Mesendoderm (in vitro differentiated cells): ENCODE results near the gene VDAC1.

Experiments
- DNase-seq: peaks from one replicate; pipeline ENCODE4 v3.0.0; 2013
- H2AK5ac ChIP-seq: 2 replicates; pipeline ENCODE4 v1.6.1; 2013; ENCODE audit warnings: low read length, inconsistent platforms
- H2BK120ac ChIP-seq: 2 replicates; pipeline ENCODE4 v1.6.1; 2013; ENCODE audit warnings: low read depth, mild to moderate bottlenecking, low read length, moderate library complexity, mixed read lengths
- H2BK15ac ChIP-seq: replicated peaks from 2 replicates; pipeline ENCODE4 v1.6.1; 2013; ENCODE audit warnings: low read depth, mild to moderate bottlenecking, moderate library complexity
- H2BK5ac ChIP-seq: 2 replicates; pipeline ENCODE4 v1.6.1; 2013; ENCODE audit warnings: low read length, inconsistent platforms
- H3K18ac ChIP-seq: 2 replicates; pipeline ENCODE4 v1.6.1; 2013; ENCODE audit warnings: mild to moderate bottlenecking, low read length, mixed read lengths
- H3K23ac ChIP-seq: one replicate; pipeline ENCODE4 v1.6.1; 2013; ENCODE audit warnings: low read length
- H3K27ac ChIP-seq: 2 replicates; pipeline ENCODE4 v1.5.1; 2013; ENCODE audit warnings: low read depth, mild to moderate bottlenecking, inconsistent platforms, low read length, moderate library complexity
- H3K27me3 ChIP-seq: 2 replicates; pipeline ENCODE4 v1.6.1; 2013; ENCODE audit warnings: low read length, control low read depth, mild to moderate bottlenecking, inconsistent platforms; ENCODE audit not compliant: insufficient read depth, poor library complexity
- H3K36me3 ChIP-seq: 2 replicates; pipeline ENCODE4 v1.6.1; 2013; ENCODE audit warnings: low read length, inconsistent platforms; ENCODE audit not compliant: control insufficient read depth, insufficient read depth
- H3K4ac ChIP-seq: one replicate; pipeline ENCODE4 v1.6.1; 2013; ENCODE audit warnings: low read depth, mild to moderate bottlenecking, low read length, moderate library complexity
- H3K4me1 ChIP-seq: 2 replicates; pipeline ENCODE4 v1.6.1; 2013; ENCODE audit warnings: low read depth, low read length, inconsistent platforms; ENCODE audit not compliant: control insufficient read depth
- H3K4me2 ChIP-seq: 2 replicates; pipeline ENCODE4 v1.6.1; 2013; ENCODE audit warnings: low read length
- H3K4me3 ChIP-seq: 2 replicates; pipeline ENCODE4 v1.5.1; 2013; ENCODE audit warnings: mild to moderate bottlenecking, low read length
- H3K56ac ChIP-seq: one replicate; pipeline ENCODE4 v1.6.1; 2013; ENCODE audit warnings: low read length
- H3K79me1 ChIP-seq: 2 replicates; pipeline ENCODE4 v1.6.1; 2013; ENCODE audit warnings: low read length, inconsistent platforms
- H3K79me2 ChIP-seq: 2 replicates; pipeline ENCODE4 v1.6.1; 2013; ENCODE audit warnings: mild to moderate bottlenecking, low read length; ENCODE audit not compliant: control insufficient read depth, insufficient read depth
- H3K9ac ChIP-seq: 2 replicates; pipeline ENCODE4 v1.6.1; 2013; ENCODE audit warnings: low read length, inconsistent platforms
- H4K5ac ChIP-seq: one replicate; pipeline ENCODE4 v1.6.1; 2013; ENCODE audit warnings: low read length
- H4K8ac ChIP-seq: one replicate; pipeline ENCODE4 v1.6.1; 2013; ENCODE audit warnings: low read depth, mild to moderate bottlenecking, control low read depth, low read length, moderate library complexity
- WGBS: extraction: QIAGEN DNeasy Blood & Tissue Kit; methylation state at CpG from one replicate; pipeline ENCODE4 v1.1.7; 2013; ENCODE audit warnings: low lambda C conversion rate, missing lambda C conversion rate; ENCODE audit not compliant: insufficient coverage; ENCODE audit errors: extremely low coverage; 5-methylcytosine and 5-hydroxymethylcytosine counted together

Gene VDAC1

GRCh38 chr5:133992429-133993155, 12.2 kb downstream of the VDAC1 start:
- H3K4me3 ChIP-seq: no peak overlapping the region
- peaks cover 10% of the 10 kb centered on the region for H3K4me1 ChIP-seq
- H3K79me1 ChIP-seq: peaks cover 22% of the 10 kb centered on the region
- H3K27me3 ChIP-seq: no peaks in the 10 kb centered on the region
- no peak overlapping the region for H3K18ac ChIP-seq
- H3K4ac ChIP-seq: no peak overlapping the region
- no peak overlapping the region for H4K5ac ChIP-seq
- H3K79me2 ChIP-seq: peaks cover 72% of the 10 kb centered on the region
- H3K23ac ChIP-seq: no peak overlapping the region
- H3K36me3 ChIP-seq: peaks cover 14% of the 10 kb centered on the region
- H3K56ac ChIP-seq: no peak overlapping the region
- no peak overlapping the region for H3K9ac ChIP-seq
- WGBS: no CpG with 5 or more reads among the region's 8 CpGs
- H2BK15ac ChIP-seq: no peak overlapping the region
- no peak overlapping the region for H3K27ac ChIP-seq
- no peak for DNase-seq
- no peak overlapping the region for H2BK5ac ChIP-seq
- no peak overlapping the region for H4K8ac ChIP-seq
- no peak overlapping the region for H3K4me2 ChIP-seq
- H2AK5ac ChIP-seq: no peak overlapping the region
- no peak overlapping the region for H2BK120ac ChIP-seq

- Histone ChIP-seq H4K5ac (no peak overlapping the region), H2AK5ac (no peak overlapping the region), H2BK5ac (no peak overlapping the region), H3K56ac (no peak overlapping the region), H3K36me3 (peaks cover 14% of the 10 kb centered on the region), H2BK15ac (no peak overlapping the region), H3K9ac (no peak overlapping the region), H3K4me1 (peaks cover 9% of the 10 kb centered on the region), H3K4ac (no peak overlapping the region), H3K79me2 (peaks cover 61% of the 10 kb centered on the region), H4K8ac (no peak overlapping the region), H3K4me3 (no peak overlapping the region), H3K23ac (no peak overlapping the region), H3K27me3 (no peaks in the 10 kb centered on the region), H3K79me1 (peaks cover 22% of the 10 kb centered on the region), H3K27ac (no peak overlapping the region), H3K18ac (no peak overlapping the region), H3K4me2 (no peak overlapping the region), H2BK120ac (no peak overlapping the region)
- WGBS: no CpG with 5 or more reads among the region's 5 CpGs
- no peak for DNase-seq
These were observed 13.4 kb downstream of the VDAC1 start for GRCh38 chr5:133991171-133991910.

GRCh38 chr5:133990396-133990795, 14.4 kb downstream of the VDAC1 start:
- Histone ChIP-seq H4K8ac (no peak overlapping the region), H3K18ac (no peak overlapping the region), H2BK15ac (no peak overlapping the region), H4K5ac (no peak overlapping the region), H3K56ac (no peak overlapping the region), H3K23ac (no peak overlapping the region), H3K4me2 (no peak overlapping the region), H3K9ac (no peak overlapping the region), H2AK5ac (no peak overlapping the region), H2BK120ac (no peak overlapping the region), H3K79me1 (peaks cover 18% of the 10 kb centered on the region), H3K36me3 (peaks cover 16% of the 10 kb centered on the region), H3K4me3 (no peak overlapping the region), H3K27ac (no peak overlapping the region), H3K27me3 (no peaks in the 10 kb centered on the region), H3K4me1 (peaks cover 2% of the 10 kb centered on the region), H3K79me2 (peaks cover 53% of the 10 kb centered on the region), H2BK5ac (no peak overlapping the region), H3K4ac (no peak overlapping the region)
- DNase-seq: no peak
- WGBS: no CpG with 5 or more reads among the region's 6 CpGs

- Histone ChIP-seq H3K4me3 (no peak overlapping the region), H4K8ac (no peak overlapping the region), H3K56ac (no peak overlapping the region), H3K4me2 (no peak overlapping the region), H3K79me1 (peaks cover 13% of the 10 kb centered on the region), H2BK15ac (no peak overlapping the region), H3K23ac (no peak overlapping the region), H2BK120ac (no peak overlapping the region), H4K5ac (no peak overlapping the region), H2BK5ac (no peak overlapping the region), H3K4ac (no peak overlapping the region), H2AK5ac (no peak overlapping the region), H3K18ac (no peak overlapping the region), H3K79me2 (peaks cover 16% of the 10 kb centered on the region), H3K27ac (no peak overlapping the region), H3K9ac (no peak overlapping the region), H3K4me1 (no peaks in the 10 kb centered on the region), H3K36me3 (peaks cover 19% of the 10 kb centered on the region), H3K27me3 (no peaks in the 10 kb centered on the region)
- no CpG with 5 or more reads among the region's 3 CpGs for WGBS
- DNase-seq: no peak
These were observed 19.1 kb downstream of the VDAC1 start for GRCh38 chr5:133985540-133986180.

GRCh38 chr5:133983674-133984073, 21.1 kb downstream of the VDAC1 start:
- peaks cover 11% of the 10 kb centered on the region for H3K36me3 ChIP-seq
- H3K18ac ChIP-seq: no peak overlapping the region
- WGBS: no CpG with 5 or more reads among the region's 5 CpGs

More at GRCh38 chr5:133983674-133984073, 21.1 kb downstream of the VDAC1 start:
- Histone ChIP-seq H3K27me3 (no peaks in the 10 kb centered on the region), H3K4ac (no peak overlapping the region), H3K23ac (no peak overlapping the region), H3K79me1 (peaks cover 6% of the 10 kb centered on the region), H3K4me2 (no peak overlapping the region), H2BK15ac (no peak overlapping the region), H3K4me1 (no peaks in the 10 kb centered on the region), H3K56ac (no peak overlapping the region), H3K4me3 (no peak overlapping the region), H2BK120ac (no peak overlapping the region), H4K8ac (no peak overlapping the region), H2AK5ac (no peak overlapping the region), H3K79me2 (peaks cover 6% of the 10 kb centered on the region), H4K5ac (no peak overlapping the region), H3K9ac (no peak overlapping the region), H3K27ac (no peak overlapping the region), H2BK5ac (no peak overlapping the region)
- no peak for DNase-seq
